ENCODE results near the gene DLGAP1. TPM values are rescaled to one million over a fixed set of nuclear protein-coding genes. Genes with fewer than 3 reads are reported as not detected.

The DLGAP1 gene
- total RNA-seq, 1 donor from 2014 or later: 7.7 TPM

- Mint-ChIP-seq H3K9me3 (ENCODE audit: low read depth) (no peaks in the 10 kb centered on the region), H3K27me3 (ENCODE audit: low read depth) (no peaks in the 10 kb centered on the region), H3K4me3 (ENCODE audit: unreplicated experiment) (no peak overlapping the region), H3K27ac (ENCODE audit: unreplicated experiment) (no peak overlapping the region), H3K4me1 (ENCODE audit: low read depth) (peaks cover 14% of the 10 kb centered on the region), H3K36me3 (ENCODE audit: low read depth) (no peaks in the 10 kb centered on the region)
- TF ChIP-seq CTCF (IDR thresholded peaks at IDR 0.05): no peak
- no peak for DNase-seq (ENCODE audit: low spot score)
These were observed 924.3 kb downstream of the DLGAP1 start for GRCh38 chr18:3530807-3531206.

GRCh38 chr18:3529601-3530000 lies 925.5 kb downstream of the DLGAP1 start:
- DNase-seq (ENCODE audit: low spot score): no peak
- Mint-ChIP-seq H3K36me3 (ENCODE audit: low read depth) (no peaks in the 10 kb centered on the region), H3K4me3 (ENCODE audit: unreplicated experiment) (no peak overlapping the region), H3K27me3 (ENCODE audit: low read depth) (no peaks in the 10 kb centered on the region), H3K9me3 (ENCODE audit: low read depth) (no peaks in the 10 kb centered on the region), H3K27ac (ENCODE audit: unreplicated experiment) (no peak overlapping the region), H3K4me1 (ENCODE audit: low read depth) (peaks cover 16% of the 10 kb centered on the region)
- TF ChIP-seq CTCF (IDR thresholded peaks at IDR 0.05): no peak

DNA sequence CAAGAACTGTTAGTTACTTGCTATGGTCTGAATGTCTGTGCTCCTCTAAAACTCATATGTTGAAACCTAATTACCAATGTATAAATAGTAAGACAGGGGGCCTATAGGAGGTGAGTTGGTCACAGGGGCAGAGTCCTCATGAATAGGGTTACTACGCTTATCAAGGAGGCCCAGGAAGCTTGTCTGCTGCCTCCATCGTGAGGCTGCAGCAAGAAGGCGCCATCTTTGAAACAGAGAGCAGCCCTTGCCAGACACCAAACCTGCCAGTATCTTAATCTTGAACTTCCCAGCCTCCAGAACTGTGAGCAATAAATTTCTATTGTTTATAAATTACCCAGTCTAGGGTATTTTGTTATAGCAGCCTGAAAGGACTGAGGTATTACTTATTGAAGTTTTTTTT lies 926.0 kb downstream of the DLGAP1 start:
- no peaks in the 10 kb centered on the region for H3K27me3 Mint-ChIP-seq (ENCODE audit: low read depth)
- peaks cover under 1% of the 10 kb centered on the region for H3K9me3 Mint-ChIP-seq (ENCODE audit: low read depth)
- no peak overlapping the region for H3K27ac Mint-ChIP-seq (ENCODE audit: unreplicated experiment)
- H3K36me3 Mint-ChIP-seq (ENCODE audit: low read depth): no peaks in the 10 kb centered on the region
- DNase-seq (ENCODE audit: low spot score): no peak
- H3K4me1 Mint-ChIP-seq (ENCODE audit: low read depth): peaks cover 16% of the 10 kb centered on the region
- no peak overlapping the region for H3K4me3 Mint-ChIP-seq (ENCODE audit: unreplicated experiment)
- no peak for TF ChIP-seq CTCF (IDR thresholded peaks at IDR 0.05)

DNA sequence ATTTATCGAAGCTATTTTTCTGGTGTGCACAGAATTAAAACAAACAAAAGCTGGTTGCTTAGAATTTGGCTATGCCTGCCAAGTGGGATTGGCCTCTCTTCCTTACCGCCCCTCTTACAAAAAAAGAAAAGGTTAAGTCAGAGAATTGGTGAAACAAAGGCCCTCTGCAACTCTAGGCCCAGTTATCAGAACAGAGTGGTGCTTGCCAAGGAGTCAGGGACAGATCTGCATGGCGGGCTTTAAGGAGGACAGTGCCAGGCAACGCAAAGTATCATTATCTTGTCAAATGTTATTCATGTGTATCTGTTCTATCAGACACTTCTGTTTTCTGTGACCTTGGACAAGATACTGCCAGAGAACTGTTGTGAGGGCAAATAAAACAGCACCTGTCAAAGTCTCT lies 926.9 kb downstream of the DLGAP1 start:
- Mint-ChIP-seq H3K36me3 (ENCODE audit: low read depth) (peaks cover 3% of the 10 kb centered on the region), H3K27me3 (ENCODE audit: low read depth) (no peaks in the 10 kb centered on the region), H3K9me3 (ENCODE audit: low read depth) (peaks cover 5% of the 10 kb centered on the region), H3K4me3 (ENCODE audit: unreplicated experiment) (no peak overlapping the region), H3K27ac (ENCODE audit: unreplicated experiment) (no peak overlapping the region), H3K4me1 (ENCODE audit: low read depth) (peaks cover 16% of the 10 kb centered on the region)
- no peak for TF ChIP-seq CTCF (IDR thresholded peaks at IDR 0.05)
- DNase-seq (ENCODE audit: low spot score): no peak

DNA sequence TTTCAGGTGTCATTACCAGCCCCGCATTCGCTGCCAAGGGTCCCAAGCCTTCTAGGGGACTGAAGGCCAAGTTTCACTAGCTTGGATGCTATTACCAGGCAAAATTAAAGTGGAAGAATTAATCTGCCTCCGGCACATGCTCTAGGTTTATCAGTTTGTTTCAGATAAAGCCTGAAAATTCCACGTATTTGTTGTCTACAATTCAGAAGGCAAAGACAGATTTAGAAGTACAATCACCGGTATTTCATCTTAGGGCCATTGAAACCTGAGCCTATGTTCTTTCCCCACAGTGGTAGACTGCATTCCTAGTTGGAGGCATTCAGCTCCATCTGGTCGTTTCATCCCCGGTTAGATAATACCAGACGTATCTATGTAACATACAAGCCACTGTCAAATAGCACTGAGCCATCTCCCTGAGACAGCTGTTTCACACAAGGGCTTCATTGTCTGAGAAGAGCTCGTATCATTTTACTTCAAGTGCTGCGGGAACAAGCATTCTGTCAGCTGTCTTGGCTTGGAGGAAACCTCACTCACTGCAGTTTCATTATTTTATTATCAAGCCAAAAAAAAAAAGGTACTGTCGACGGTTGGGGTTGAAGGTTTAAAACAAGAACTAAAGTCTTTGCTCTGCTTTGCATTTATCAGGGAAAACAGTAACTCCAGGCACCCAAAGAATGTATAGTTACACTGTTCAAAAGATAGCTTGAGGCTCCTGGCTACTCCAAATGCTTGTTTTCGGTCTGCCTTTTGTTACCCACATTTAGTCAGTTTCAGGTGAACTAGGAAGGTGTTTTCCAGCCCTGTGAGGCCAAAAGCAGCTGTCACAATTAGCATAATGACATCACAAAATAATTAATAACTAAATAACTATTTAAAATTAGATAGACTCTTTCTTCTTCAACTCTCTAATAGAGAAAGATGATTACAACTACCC lies 928.4 kb downstream of the DLGAP1 start:
- Mint-ChIP-seq H3K4me3 (ENCODE audit: unreplicated experiment) (no peak overlapping the region), H3K36me3 (ENCODE audit: low read depth) (peaks cover 3% of the 10 kb centered on the region), H3K27ac (ENCODE audit: unreplicated experiment) (no peak overlapping the region), H3K27me3 (ENCODE audit: low read depth) (no peaks in the 10 kb centered on the region), H3K9me3 (ENCODE audit: low read depth) (peaks cover 5% of the 10 kb centered on the region), H3K4me1 (ENCODE audit: low read depth) (peaks cover 16% of the 10 kb centered on the region)
- no peak for DNase-seq (ENCODE audit: low spot score)
- TF ChIP-seq CTCF (IDR thresholded peaks at IDR 0.05): no peak
